ENCODE data around the gene LSM10. TPM values are rescaled to one million over a fixed set of nuclear protein-coding genes. Genes with fewer than 3 reads are reported as not detected.

LSM10 gene
- total and polyA plus RNA-seq, 2 experiments from 2014 or later: 10.4 to 80.2 TPM

- H2AFZ ChIP-seq: no peak overlapping the region
- no peaks in the 10 kb centered on the region for H3K9me2 ChIP-seq (ENCODE audit: insufficient read depth)
- TF ChIP-seq EZH2 (IDR thresholded peaks at IDR 0.05; ENCODE audit: insufficient read depth, poor library complexity, severe bottlenecking) (no peak), EZH2phosphoT487 (IDR thresholded peaks at IDR 0.05; ENCODE audit: insufficient read depth, low read depth) (no peak)
- no peak overlapping the region for H3K9ac ChIP-seq
- no peaks in the 10 kb centered on the region for H3K79me2 ChIP-seq (ENCODE audit: insufficient read depth)
- peak; percentile 84 for DNase-seq
- H3K27me3 ChIP-seq (replicated peaks; ENCODE audit: insufficient read depth): no peaks in the 10 kb centered on the region
- no peaks in the 10 kb centered on the region for H3F3A ChIP-seq (ENCODE audit: insufficient read depth)
- H3K4me2 ChIP-seq (ENCODE audit: unreplicated experiment): no peak overlapping the region
- H3K27ac ChIP-seq: no peak overlapping the region
- no peaks in the 10 kb centered on the region for H4K20me1 ChIP-seq (ENCODE audit: insufficient read depth)
- 5 to 7% methylated on average over 13 of the region's 13 CpGs for WGBS, 2 experiments (ENCODE audit: low coverage in 1 of 2, low lambda C conversion rate in 2 of 2, missing lambda C conversion rate in 2 of 2)
- H3K9me3 ChIP-seq (ENCODE audit: low read depth): no peaks in the 10 kb centered on the region
- in situ Hi-C loops (cut with MboI): no loop called here
- 0 out of 2 replicates have a peak, but pooled peaks cover 10% of the 10 kb centered on the region for H3K36me3 ChIP-seq (ENCODE audit: low read depth)
- peaks cover 7% of the 10 kb centered on the region for H3K4me1 ChIP-seq (ENCODE audit: insufficient read depth)
- H3K4me3 ChIP-seq: no peak overlapping the region
Observed at GRCh38 chr1:36420836-36421317, 23.2 kb upstream of the LSM10 start.

GRCh38 chr1:36420409-36420808, 22.7 kb upstream of the LSM10 start:
- Histone ChIP-seq H3K27ac (no peak overlapping the region), H4K20me1 (ENCODE audit: insufficient read depth) (no peaks in the 10 kb centered on the region), H3K9me2 (ENCODE audit: insufficient read depth) (no peaks in the 10 kb centered on the region), H3K9me3 (ENCODE audit: low read depth) (no peaks in the 10 kb centered on the region), H3F3A (ENCODE audit: insufficient read depth) (no peaks in the 10 kb centered on the region), H3K79me2 (ENCODE audit: insufficient read depth) (no peaks in the 10 kb centered on the region), H3K4me3 (no peak overlapping the region), H3K4me2 (ENCODE audit: unreplicated experiment) (peak overlapping the region; percentile 4), H3K9ac (no peak overlapping the region), H2AFZ (no peak overlapping the region), H3K27me3 (replicated peaks; ENCODE audit: insufficient read depth) (no peaks in the 10 kb centered on the region), H3K4me1 (ENCODE audit: insufficient read depth) (peaks cover 7% of the 10 kb centered on the region), H3K36me3 (ENCODE audit: low read depth) (0 out of 2 replicates have a peak, but pooled peaks cover 10% of the 10 kb centered on the region)
- in situ Hi-C loops (cut with MboI): no loop called here
- TF ChIP-seq EZH2 (IDR thresholded peaks at IDR 0.05; ENCODE audit: insufficient read depth, poor library complexity, severe bottlenecking) (no peak), EZH2phosphoT487 (IDR thresholded peaks at IDR 0.05; ENCODE audit: insufficient read depth, low read depth) (no peak)
- peak; percentile 58 for DNase-seq
- WGBS, 2 experiments (ENCODE audit: low coverage in 1 of 2, low lambda C conversion rate in 2 of 2, missing lambda C conversion rate in 2 of 2): 12 to 24% methylated on average over 5 of the region's 5 CpGs

- no peaks in the 10 kb centered on the region for H3K9me2 ChIP-seq (ENCODE audit: insufficient read depth)
- no peak overlapping the region for H3K27ac ChIP-seq
- H3K9me3 ChIP-seq (ENCODE audit: low read depth): no peaks in the 10 kb centered on the region
- no peaks in the 10 kb centered on the region for H4K20me1 ChIP-seq (ENCODE audit: insufficient read depth)
- peaks cover 7% of the 10 kb centered on the region for H3K4me1 ChIP-seq (ENCODE audit: insufficient read depth)
- no peak for DNase-seq
- TF ChIP-seq EZH2 (IDR thresholded peaks at IDR 0.05; ENCODE audit: insufficient read depth, poor library complexity, severe bottlenecking): no peak
- TF ChIP-seq EZH2phosphoT487 (IDR thresholded peaks at IDR 0.05; ENCODE audit: insufficient read depth, low read depth): no peak
- H3K9ac ChIP-seq: no peak overlapping the region
- no peak overlapping the region for H3K4me2 ChIP-seq (ENCODE audit: unreplicated experiment)
- in situ Hi-C loops (cut with MboI): no loop called here
- no peak overlapping the region for H2AFZ ChIP-seq
- no peaks in the 10 kb centered on the region for H3K79me2 ChIP-seq (ENCODE audit: insufficient read depth)
- 43 to 49% methylated on average over 4 of the region's 4 CpGs for WGBS, 2 experiments (ENCODE audit: low coverage in 1 of 2, low lambda C conversion rate in 2 of 2, missing lambda C conversion rate in 2 of 2)
- no peak overlapping the region for H3K4me3 ChIP-seq
- 0 out of 2 replicates have a peak, but pooled peaks cover 10% of the 10 kb centered on the region for H3K36me3 ChIP-seq (ENCODE audit: low read depth)
- H3F3A ChIP-seq (ENCODE audit: insufficient read depth): no peaks in the 10 kb centered on the region
- no peaks in the 10 kb centered on the region for H3K27me3 ChIP-seq (replicated peaks; ENCODE audit: insufficient read depth)
Observed at GRCh38 chr1:36419569-36419968, 21.9 kb upstream of the LSM10 start.

- Histone ChIP-seq H3K9me2 (ENCODE audit: insufficient read depth) (no peaks in the 10 kb centered on the region), H2AFZ (no peak overlapping the region), H4K20me1 (ENCODE audit: insufficient read depth) (no peaks in the 10 kb centered on the region), H3K36me3 (ENCODE audit: low read depth) (0 out of 2 replicates have a peak, but pooled peaks cover 10% of the 10 kb centered on the region), H3K4me3 (no peak overlapping the region), H3K9me3 (ENCODE audit: low read depth) (no peaks in the 10 kb centered on the region), H3F3A (ENCODE audit: insufficient read depth) (no peaks in the 10 kb centered on the region), H3K9ac (no peak overlapping the region), H3K27ac (no peak overlapping the region), H3K79me2 (ENCODE audit: insufficient read depth) (no peaks in the 10 kb centered on the region), H3K4me2 (ENCODE audit: unreplicated experiment) (no peak overlapping the region), H3K4me1 (ENCODE audit: insufficient read depth) (peaks cover 7% of the 10 kb centered on the region), H3K27me3 (replicated peaks; ENCODE audit: insufficient read depth) (no peaks in the 10 kb centered on the region)
- DNase-seq: no peak
- TF ChIP-seq EZH2phosphoT487 (IDR thresholded peaks at IDR 0.05; ENCODE audit: insufficient read depth, low read depth) (no peak), EZH2 (IDR thresholded peaks at IDR 0.05; ENCODE audit: insufficient read depth, poor library complexity, severe bottlenecking) (no peak)
- 53 to 72% methylated on average over 3 of the region's 3 CpGs for WGBS, 2 experiments (ENCODE audit: low coverage in 1 of 2, low lambda C conversion rate in 2 of 2, missing lambda C conversion rate in 2 of 2)
- in situ Hi-C loops (cut with MboI): no loop called here
Observed at GRCh38 chr1:36419140-36419539, 21.4 kb upstream of the LSM10 start.

Data from GM23248 (cell line).